Skeletal muscle tissue (tissue), 4 donors: ENCODE data around the gene OSBP2. TPM values are rescaled to one million over a fixed set of nuclear protein-coding genes. Genes with fewer than 3 reads are reported as not detected.

Source experiments
- H3K27ac ChIP-seq: one replicate; pipeline ENCODE4 v1.7.0; 2013; ENCODE audit warnings: mild to moderate bottlenecking, low read depth, low read length, inconsistent platforms
- H3K27me3 ChIP-seq, 3 donors: one replicate each; pipeline ENCODE4 v1.7.0; 2013; ENCODE audit warnings: low read length in 3 of 3; ENCODE audit not compliant: control insufficient read depth in 3 of 3, insufficient read depth in 3 of 3
- H3K36me3 ChIP-seq, 3 donors: one replicate each; pipeline ENCODE4 v1.7.0; 2013; ENCODE audit warnings: low read length in 3 of 3; ENCODE audit not compliant: control insufficient read depth in 3 of 3, insufficient read depth in 3 of 3
- H3K4me1 ChIP-seq, 3 donors: one replicate each; pipeline ENCODE4 v1.7.0; 2013; ENCODE audit warnings: low read length in 3 of 3, mild to moderate bottlenecking in 3 of 3; ENCODE audit not compliant: control insufficient read depth in 3 of 3, insufficient read depth in 3 of 3
- H3K4me3 ChIP-seq, 3 donors: one replicate each; pipeline ENCODE4 v1.7.0; 2013; ENCODE audit warnings: low read length in 3 of 3
- H3K9ac ChIP-seq, 3 donors: one replicate each; pipeline ENCODE4 v1.7.0; 2013; ENCODE audit warnings: low read length in 3 of 3, mild to moderate bottlenecking in 3 of 3, moderate library complexity in 2 of 3, low read depth in 1 of 3
- H3K9me3 ChIP-seq, 3 donors: one replicate each; pipeline ENCODE4 v1.7.0; 2013; ENCODE audit warnings: low read length in 3 of 3; ENCODE audit not compliant: control insufficient read depth in 3 of 3
- total RNA-seq: library from RNA; depleted of rRNA; stranded (reverse); fragments of >200 nt; gene quantifications from one replicate; pipeline ENCODE4 v1.2.3, GENCODE V29; 2014
- donor health status: Osteomylitis.

OSBP2 gene
- total RNA-seq, 1 donor from 2014 or later = 4.7 TPM

DNA sequence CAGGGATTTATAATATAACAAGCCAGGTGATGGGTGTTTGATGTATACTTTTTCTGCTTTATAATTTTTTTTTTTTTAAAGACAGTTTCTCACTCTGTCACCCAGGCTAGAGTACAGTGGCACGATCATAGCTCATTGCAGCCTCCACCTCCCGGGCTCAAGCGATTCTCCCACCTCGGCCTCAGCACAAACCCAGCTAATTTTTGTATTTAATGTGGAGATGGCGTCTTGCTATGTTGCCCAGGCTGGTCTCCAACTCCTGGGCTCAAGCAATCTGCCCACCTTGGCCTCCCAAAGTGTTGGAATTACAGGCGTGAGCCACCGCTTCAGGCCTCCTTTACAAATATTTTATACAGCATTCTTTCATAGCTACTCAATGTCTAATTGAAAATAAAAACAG lies 225.3 kb downstream of the OSBP2 start:
- Histone ChIP-seq H3K4me1 (peaks cover 4 to 7% (median 6%) of the 10 kb centered on the region in 3 donors), H3K27me3 (no peaks in the 10 kb centered on the region), H3K4me3 (no peak overlapping the region), H3K9ac (no peak overlapping the region), H3K36me3 (peaks cover 0 to 6% (median 5%) of the 10 kb centered on the region in 3 donors), H3K9me3 (no peaks in the 10 kb centered on the region), H3K27ac (no peak overlapping the region)

DNA sequence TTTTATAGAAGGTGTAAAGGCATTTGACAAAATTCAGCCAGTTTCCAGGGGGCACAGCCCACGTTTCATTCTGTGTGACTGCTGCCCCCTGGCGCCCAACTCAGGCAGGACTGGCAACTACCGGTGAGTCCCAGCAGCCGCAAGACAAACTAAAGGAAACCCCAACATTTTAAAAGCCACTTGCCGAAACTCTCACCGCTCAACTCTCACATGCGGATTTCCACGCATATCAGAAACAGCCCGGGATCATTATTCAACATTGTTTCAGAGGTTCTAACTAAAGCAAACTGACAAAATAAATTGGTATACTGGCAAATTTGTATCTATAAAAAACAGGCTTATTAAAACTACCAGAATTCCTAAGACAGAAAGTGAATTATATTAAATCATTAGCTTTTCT lies 225.7 kb downstream of the OSBP2 start:
- no peak overlapping the region for H3K9ac ChIP-seq

DNA sequence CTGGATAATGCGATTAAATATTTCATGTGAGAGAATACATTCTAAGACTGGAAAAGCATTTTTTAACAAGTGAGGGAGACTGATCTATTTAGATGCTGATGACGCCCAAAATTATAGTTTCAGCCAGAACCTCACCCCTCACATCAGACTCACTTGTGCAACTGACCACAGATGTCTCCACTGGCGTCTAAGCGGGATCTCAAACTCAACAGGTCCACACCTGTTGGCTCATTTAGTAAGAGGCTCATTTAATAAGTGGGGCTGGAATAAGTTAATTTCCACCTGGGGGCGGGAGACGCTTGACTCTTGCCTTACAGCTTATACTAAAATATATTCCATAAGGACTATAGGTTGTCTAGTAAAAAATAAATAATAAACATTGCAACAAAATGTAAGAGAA lies 226.4 kb downstream of the OSBP2 start:
- H3K9ac ChIP-seq = peak overlapping the region in 2 of 3 donors; percentile 60 to 74
- no peak overlapping the region for H3K27ac ChIP-seq
- peaks cover 9 to 17% (median 11%) of the 10 kb centered on the region in 3 donors for H3K36me3 ChIP-seq
- H3K27me3 ChIP-seq = no peaks in the 10 kb centered on the region
- H3K4me1 ChIP-seq = peaks cover 4 to 7% (median 6%) of the 10 kb centered on the region in 3 donors
- no peaks in the 10 kb centered on the region for H3K9me3 ChIP-seq
- peak overlapping the region in 1 of 3 donors; percentile 59 for H3K4me3 ChIP-seq

More for the DNA sequence above, 225.7 kb downstream of the OSBP2 start:
- Histone ChIP-seq H3K27ac (no peak overlapping the region), H3K36me3 (peaks cover 3 to 10% (median 5%) of the 10 kb centered on the region in 3 donors), H3K4me3 (no peak overlapping the region), H3K9me3 (no peaks in the 10 kb centered on the region), H3K4me1 (peaks cover 4 to 7% (median 6%) of the 10 kb centered on the region in 3 donors), H3K27me3 (no peaks in the 10 kb centered on the region)

DNA sequence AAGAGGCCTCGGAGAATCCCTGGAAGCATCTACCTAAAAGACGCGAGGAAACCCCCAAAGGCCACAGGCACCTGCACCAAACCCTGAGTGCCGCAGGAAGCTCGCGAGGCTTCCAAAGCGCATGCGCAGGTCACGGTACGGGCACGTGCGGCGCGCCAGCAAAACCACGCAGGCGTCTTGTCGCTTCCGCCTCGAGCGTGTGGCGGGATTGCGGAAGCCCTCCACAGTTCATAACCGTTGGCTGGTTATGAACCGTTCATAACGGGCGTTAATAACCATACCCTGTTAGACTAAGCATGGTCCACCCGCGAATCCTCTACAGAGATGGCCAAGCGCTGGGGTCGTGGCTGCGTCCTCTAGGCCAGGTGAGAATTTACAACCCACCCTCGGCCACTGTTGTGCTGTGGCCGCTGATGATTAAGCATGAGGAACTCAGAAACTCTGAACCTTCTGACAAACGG lies 227.5 kb downstream of the OSBP2 start:
- H3K9ac ChIP-seq = peak overlapping the region in 2 of 3 donors; percentile 62 to 74
- peak overlapping the region; percentile 59 to 74 (median 63) for H3K4me3 ChIP-seq
- no peak overlapping the region for H3K27ac ChIP-seq
- H3K36me3 ChIP-seq = peaks cover 14 to 27% (median 20%) of the 10 kb centered on the region in 3 donors
- H3K27me3 ChIP-seq = no peaks in the 10 kb centered on the region
- no peaks in the 10 kb centered on the region for H3K9me3 ChIP-seq
- peaks cover 4 to 7% (median 6%) of the 10 kb centered on the region in 3 donors for H3K4me1 ChIP-seq

DNA sequence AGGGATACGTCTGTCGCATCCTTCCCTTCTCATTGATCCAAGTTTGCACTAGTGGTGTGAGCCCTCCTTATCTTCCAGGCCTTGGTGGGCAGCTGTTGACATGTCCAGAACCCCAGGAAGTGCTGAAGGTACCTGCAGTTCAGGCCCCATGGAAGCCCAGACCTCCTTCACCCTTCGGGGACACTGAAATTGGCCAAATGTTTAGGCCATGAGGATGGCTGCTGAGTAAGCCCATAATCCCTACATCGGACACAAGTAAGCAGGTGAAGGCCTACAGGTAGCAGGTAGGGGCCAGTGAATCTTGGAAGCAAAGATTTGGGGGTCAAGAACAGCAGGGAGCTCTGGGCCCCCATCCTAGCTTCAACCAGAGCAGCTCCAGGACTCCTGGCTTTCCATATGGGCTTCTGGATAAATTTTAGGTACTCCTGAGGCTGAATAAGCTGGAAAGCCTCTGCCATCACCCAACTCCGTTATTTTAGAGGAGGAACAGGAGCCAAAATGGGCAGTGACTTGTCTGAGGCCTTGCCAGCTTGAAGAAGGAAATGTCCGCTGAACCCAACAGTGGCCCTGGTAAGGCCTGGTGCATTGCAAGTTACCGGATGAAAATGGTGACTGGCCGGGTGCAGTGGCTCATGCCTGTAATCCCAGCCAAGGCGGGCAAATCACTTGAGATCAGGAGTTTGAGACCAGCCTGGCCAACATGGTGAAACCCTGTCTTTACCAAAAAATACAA lies 228.7 kb downstream of the OSBP2 start:
- H3K9me3 ChIP-seq = no peaks in the 10 kb centered on the region
- H3K27me3 ChIP-seq = no peaks in the 10 kb centered on the region
- H3K9ac ChIP-seq = peak overlapping the region in 1 of 3 donors; percentile 8
- H3K36me3 ChIP-seq = peaks cover 26 to 38% (median 31%) of the 10 kb centered on the region in 3 donors
- peaks cover 4 to 7% (median 6%) of the 10 kb centered on the region in 3 donors for H3K4me1 ChIP-seq
- H3K27ac ChIP-seq = no peak overlapping the region
- no peak overlapping the region for H3K4me3 ChIP-seq

DNA sequence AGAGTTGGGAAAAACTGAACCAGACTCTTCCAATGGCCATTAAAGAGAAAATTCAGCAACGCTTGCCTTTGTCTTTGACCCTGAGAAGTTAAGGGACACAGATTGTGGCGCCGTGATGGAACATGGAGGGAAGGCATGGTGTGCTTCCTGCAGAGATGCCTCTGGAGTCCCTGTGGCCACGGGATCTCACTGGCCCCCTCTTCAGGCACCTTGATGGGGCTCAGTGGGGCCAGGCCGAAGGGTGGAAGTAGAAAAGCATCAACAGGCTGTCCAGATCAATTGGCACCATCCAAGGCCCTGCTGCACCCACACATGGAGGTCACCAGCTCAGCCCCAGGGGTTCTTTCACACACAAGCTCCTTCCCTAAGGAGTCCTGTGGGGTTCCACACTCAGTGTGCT lies 231.0 kb downstream of the OSBP2 start:
- Histone ChIP-seq H3K4me1 (peaks cover 4 to 7% (median 6%) of the 10 kb centered on the region in 3 donors), H3K9ac (no peak overlapping the region), H3K27me3 (no peaks in the 10 kb centered on the region), H3K36me3 (peaks cover 33 to 58% (median 50%) of the 10 kb centered on the region in 3 donors), H3K4me3 (no peak overlapping the region), H3K9me3 (no peaks in the 10 kb centered on the region), H3K27ac (no peak overlapping the region)

DNA sequence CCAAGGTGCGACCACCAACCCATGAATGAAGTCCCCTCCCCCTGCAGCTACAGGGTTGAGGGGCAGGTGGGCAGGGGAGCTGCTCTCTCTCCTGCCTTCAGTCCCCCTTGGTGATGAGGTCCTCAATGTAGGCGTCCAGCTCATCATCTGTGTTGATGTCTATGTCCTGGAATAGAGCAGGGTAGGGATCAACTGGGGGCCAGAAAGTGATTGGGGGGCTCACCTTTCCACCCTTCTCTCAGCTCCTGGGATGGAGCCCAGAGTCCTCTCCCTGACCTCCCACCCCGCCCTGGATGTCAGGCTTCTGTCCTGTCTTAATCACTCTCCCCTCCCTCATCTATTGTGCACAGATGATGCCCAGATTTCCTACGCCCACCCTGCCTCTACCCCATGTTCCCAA lies 232.0 kb downstream of the OSBP2 start:
- no peak overlapping the region for H3K27ac ChIP-seq
- H3K27me3 ChIP-seq = no peaks in the 10 kb centered on the region
- H3K9ac ChIP-seq = no peak overlapping the region
- peaks cover 43 to 68% (median 60%) of the 10 kb centered on the region in 3 donors for H3K36me3 ChIP-seq
- peaks cover under 1 to 6% (median 4%) of the 10 kb centered on the region in 3 donors for H3K4me1 ChIP-seq
- H3K9me3 ChIP-seq = no peaks in the 10 kb centered on the region
- no peak overlapping the region for H3K4me3 ChIP-seq

DNA sequence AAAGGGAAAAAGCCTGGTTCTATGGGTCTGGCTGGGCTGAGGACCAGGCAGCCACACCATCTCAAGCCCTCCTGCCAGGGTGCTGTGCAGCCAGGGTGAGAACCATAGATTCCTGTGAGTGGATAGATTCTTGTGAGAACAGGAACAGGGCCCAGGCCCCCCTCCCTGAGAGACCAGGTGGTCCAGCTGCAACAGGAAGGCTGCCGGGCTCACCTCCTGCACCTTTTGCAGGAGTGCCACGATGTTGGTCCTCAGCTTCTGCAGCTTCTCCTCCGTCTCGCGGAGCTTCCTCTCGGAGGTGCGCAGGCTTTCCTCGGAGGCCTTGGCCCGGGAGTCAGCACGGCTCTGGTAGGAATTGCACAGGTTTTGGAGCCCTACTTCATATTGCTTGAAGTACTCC lies 233.1 kb downstream of the OSBP2 start:
- no peaks in the 10 kb centered on the region for H3K9me3 ChIP-seq
- H3K27me3 ChIP-seq = no peaks in the 10 kb centered on the region
- H3K9ac ChIP-seq = no peak overlapping the region
- H3K4me1 ChIP-seq = no peaks in the 10 kb centered on the region
- peaks cover 54 to 79% (median 71%) of the 10 kb centered on the region in 3 donors for H3K36me3 ChIP-seq
- H3K27ac ChIP-seq = no peak overlapping the region
- no peak overlapping the region for H3K4me3 ChIP-seq

DNA sequence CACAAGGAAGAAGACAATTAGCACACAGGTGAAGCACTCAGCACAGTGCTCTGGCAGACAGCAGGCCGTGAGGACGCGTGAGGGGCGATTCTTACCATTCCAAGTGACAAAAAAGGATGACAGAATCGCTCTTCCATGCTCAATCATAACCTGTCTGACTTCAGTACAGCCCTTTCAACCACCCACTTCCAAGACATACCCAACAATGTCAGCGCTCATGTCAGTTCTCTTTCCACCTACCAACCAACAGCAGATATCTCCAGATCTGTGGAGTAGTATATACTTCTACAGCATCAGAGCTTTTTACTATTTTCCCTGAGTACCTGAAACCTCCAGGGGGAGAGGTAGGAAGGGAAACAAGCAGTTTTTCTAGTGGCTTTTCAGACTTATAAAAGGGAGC lies 233.7 kb downstream of the OSBP2 start:
- Histone ChIP-seq H3K36me3 (peaks cover 60 to 85% (median 76%) of the 10 kb centered on the region in 3 donors), H3K27me3 (no peaks in the 10 kb centered on the region), H3K27ac (no peak overlapping the region), H3K4me3 (no peak overlapping the region), H3K9ac (no peak overlapping the region), H3K4me1 (no peaks in the 10 kb centered on the region), H3K9me3 (no peaks in the 10 kb centered on the region)

DNA sequence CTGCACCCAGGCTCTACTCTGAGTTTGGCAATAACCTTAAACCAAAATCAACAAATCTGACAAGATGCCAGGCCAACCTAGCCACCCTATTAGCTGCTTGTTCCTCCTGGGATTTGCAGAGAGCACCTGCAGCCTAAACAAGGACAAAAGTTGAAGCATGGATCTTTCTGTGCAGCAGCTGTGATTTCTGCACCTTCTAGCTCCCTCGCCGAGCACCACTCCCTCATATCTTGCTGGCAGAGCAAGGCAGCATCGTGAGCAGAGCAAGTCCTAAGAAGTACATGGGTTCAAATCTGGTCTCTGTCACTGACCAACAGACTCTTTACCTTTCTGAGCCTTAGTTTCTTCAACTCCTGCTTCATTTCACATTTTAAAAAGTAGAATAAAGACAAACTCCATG lies 235.6 kb downstream of the OSBP2 start:
- Histone ChIP-seq H3K27me3 (no peaks in the 10 kb centered on the region), H3K36me3 (peaks cover 77 to 95% (median 89%) of the 10 kb centered on the region in 3 donors), H3K27ac (no peak overlapping the region), H3K9me3 (no peaks in the 10 kb centered on the region), H3K9ac (no peak overlapping the region), H3K4me1 (no peaks in the 10 kb centered on the region), H3K4me3 (no peak overlapping the region)
